NAMALWA (cell line): ENCODE data around the gene RIC3.
A peak's percentile ranks its signal among the peaks of the same experiment; 100 is the strongest.

Experiments
- DNase-seq: peaks from one replicate; pipeline ENCODE4 v3.0.0-alpha.2; 2015; ENCODE audit warnings: low spot score

Gene RIC3

DNA sequence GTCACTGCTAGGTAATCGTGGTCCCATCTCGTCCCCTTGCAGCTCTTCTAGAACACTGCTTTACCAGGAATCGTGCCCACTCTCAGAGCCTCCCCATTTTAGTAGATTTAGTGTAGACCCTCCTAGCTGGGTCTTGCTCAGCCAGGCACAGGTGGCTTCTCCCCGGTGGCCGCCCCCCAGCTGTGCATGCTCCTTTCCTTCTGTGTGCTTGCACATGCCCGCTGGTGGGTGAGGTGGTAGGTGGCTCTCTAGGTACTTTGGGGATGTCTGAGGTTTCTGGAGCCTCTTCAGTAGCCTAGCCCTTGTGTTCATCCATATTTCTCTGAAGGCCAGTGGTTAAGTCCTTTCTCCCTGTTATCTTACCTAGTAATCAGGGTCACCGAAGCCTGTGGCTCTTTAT, 82.3 kb downstream of the RIC3 start:
- DNase-seq = no peak

DNA sequence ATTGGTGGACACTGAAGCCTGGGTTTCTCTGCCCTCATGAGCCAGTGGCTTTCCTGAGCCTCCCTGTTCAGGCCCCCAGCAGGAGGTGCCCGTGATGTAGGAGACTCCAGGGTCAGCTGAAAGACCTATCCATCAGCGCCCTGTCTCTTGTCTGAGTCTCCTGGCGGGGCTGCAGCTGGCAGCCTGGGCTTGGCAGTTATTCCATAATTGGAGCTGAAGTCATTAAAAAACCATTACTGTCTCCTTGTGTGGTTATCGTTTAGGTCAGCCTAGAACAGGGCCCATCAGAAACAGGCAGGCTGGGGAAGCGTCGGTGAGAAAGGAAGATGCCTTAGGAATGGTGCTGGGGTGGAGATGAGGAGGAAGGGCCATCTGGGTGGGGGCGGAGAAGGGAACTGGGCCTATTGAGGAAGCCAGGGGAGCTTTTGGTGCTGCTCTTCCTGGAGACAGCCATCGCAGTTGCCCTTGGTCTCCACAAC, 82.8 kb downstream of the RIC3 start:
- no peak for DNase-seq

DNA sequence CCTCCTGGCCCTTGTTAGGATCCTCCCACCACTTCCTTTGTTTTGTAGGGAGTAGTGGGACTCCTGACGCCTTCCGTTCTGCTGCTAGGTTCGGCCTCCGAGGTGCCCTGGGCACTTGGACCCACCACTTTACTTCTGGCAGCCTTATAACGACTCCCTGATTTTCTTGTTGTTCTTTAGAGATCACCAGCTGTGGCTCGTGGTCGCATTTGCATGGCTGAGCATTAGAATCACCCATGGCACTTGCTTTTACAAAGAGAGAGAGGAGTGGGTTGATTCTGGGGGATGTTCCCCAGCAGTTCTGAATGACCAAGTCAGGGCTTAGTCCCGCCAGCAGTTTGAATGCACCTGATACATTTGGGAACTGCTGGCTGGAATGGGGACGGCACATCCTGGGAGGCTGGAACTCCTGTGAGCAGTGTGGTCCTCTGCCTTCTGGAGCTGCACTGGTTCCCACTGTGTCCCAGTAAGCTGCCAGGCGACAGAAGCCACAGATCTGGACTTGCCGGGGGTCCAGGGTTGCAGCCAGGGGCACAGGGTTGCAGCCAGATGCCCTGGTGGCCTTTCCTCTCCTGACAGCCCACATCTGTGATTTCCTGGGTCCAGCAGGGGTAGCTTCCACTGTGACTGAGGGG, 83.7 kb downstream of the RIC3 start:
- DNase-seq = no peak

DNA sequence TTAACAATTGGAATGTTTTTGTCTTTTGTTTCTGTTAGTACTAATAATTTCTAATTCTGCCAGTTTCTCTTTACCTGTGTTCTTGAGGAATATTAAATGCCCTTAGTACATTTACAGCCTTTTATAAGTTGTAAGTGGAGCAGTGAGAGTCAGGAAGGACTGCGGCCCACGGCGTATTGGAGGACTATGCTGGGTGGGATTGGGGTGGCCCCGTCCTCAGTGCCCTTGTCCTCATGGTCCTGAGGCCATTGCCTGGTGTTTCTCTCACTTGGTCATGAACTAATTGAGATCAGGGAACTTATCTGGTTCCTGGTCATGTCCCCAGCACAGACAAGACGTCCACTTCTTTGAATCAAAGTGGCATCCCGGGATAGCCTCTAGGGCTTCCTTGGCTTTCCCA, 84.5 kb downstream of the RIC3 start:
- DNase-seq = no peak

DNA sequence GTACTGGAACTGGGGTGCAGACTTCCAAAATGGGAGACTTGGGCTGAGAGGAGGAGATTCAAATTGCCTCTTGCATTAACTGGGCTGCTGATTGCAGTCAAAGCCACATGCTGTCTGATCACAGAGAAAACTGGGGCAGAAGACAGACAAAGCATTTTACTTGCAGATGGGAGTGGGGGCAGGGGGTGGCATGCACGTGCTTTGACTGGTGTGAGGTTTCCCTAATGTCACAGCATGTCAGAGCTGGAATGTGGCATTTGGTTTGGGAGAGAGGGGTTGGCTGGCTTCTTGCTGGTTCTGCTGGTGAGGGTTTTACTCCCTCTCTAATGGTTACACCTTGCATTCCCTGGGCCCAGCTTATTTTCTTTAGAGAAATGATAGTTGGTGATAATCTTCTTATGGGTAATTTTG, 84.9 kb downstream of the RIC3 start:
- no peak for DNase-seq

DNA sequence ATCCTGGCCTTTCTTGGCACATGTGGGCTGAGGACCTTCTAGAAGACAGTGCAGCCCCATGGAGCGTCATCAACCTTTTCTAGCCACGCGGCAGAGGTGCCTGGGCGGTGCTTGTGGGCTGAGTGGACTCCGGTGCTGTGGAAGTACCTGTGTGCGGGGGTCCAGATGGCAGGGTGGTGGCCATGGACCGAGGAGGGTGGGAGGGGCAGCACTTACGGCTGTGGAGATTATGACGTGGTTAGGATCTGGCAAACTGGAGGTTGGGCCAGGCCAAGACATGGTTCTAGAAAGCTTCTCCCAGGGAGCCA, 85.8 kb downstream of the RIC3 start:
- no peak for DNase-seq

DNA sequence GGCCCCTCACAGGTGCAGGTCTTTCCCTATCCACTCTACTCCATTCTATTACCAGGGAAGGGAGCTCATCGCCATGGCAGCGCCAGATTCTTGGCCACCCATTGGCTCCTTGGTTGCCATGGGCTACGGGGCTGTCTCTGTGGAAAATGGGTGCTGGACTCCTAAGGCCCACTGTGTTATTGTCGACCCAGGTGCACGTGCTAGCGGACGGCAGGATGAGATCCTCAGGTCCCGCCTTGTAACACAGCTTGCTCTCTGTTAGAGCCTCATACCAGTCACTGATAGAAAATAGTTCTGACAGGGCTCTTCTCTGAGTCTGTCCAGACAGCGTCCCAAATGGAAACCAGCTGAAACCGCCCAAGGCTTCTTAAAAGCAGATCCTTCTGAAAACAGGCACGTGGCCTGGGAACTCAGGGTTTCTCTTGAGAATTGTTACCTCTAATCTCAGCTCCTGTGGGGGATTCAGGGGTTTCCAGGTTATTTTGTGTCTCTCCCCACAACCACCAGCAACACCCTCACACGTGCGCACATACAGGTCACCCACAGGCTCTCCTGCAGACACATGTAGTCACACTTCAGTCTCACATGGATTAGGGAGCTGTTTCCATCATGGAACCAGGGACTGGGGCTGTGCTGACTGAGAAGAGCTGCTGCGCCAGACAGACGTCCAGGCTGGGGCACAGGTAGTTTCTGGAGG, 86.3 kb downstream of the RIC3 start:
- no peak for DNase-seq

DNA sequence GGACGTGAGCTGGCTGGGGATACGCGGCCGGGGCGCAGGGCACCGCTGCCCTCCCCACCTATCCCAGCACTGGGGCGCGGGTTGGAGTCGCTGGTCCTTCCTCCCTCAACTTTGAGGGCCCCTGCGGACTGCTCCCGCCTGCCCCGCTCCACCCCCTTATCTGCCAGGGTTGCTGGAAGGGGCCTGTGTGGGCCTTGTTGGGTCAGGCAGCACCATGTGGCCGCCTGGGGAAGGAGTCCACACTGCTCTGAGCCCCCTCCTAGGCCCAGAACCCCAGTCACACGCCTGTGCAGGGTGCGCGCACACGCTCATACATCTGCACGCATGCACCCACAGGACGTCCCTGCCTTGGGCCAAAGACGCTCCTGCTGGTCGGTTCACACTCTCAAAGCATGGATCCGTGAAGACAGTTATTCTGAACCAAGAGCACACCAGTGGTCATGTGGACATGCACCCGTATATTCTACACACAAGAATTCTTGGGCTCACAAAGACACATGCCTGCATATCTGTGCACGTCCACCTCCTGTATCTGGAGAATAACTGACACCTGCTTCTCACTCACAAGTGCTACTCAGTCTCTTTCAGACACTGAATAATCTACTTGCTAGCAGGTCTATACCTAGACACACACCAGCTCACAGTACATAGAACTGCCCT, 87.1 kb downstream of the RIC3 start:
- no peak for DNase-seq

DNA sequence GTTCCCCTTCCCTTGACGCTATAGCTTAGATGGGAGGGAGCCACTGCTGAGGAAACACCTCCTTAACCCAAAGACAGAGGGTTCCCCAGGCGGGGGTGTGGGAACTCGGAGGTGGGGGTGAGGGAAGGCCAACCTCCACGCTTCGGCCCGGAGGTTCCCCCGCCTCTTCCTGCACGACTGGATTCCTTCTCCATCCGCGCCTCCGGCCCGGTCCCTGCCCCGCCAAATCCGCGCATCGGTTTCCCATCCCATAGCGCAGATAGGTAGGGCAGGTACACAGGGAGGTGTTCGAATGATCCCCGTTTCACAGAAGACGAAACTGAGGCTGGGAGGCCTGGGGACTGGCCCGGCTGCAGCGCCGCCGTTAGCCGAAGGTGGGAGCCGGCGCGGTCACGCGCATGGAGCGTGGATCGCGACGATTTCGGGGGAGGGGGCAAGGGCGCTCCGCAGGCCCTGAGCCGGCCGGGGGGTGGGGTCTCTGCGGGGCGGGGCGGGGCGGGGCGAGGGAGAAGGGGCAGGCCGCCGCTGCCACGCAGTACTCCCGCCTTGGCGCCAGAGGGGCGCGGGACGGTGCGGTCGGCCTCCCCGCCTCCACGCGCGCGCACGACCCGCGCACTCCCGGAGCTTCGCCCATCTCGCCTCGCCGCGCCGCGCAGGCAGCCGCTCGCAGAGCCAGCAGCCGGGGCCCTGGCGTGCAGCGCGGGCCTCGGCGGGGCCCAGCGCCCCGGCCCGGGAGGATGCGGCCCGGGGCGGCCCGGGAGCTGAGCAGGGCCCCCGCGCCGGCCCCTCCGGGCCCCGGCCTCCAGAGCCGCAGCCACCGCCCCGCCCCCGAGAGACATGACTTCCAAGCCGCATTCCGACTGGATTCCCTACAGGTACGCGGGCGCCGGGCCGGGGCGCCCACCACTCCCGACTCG, 87.9 kb downstream of the RIC3 start, which contains the start of gene TUB:
Gene TUB, plus strand, starts transcription at position 538 of the 917 bp plus-strand sequence. Its CDS starts 300 bp downstream, at position 838.
- DNase-seq = no peak

DNA sequence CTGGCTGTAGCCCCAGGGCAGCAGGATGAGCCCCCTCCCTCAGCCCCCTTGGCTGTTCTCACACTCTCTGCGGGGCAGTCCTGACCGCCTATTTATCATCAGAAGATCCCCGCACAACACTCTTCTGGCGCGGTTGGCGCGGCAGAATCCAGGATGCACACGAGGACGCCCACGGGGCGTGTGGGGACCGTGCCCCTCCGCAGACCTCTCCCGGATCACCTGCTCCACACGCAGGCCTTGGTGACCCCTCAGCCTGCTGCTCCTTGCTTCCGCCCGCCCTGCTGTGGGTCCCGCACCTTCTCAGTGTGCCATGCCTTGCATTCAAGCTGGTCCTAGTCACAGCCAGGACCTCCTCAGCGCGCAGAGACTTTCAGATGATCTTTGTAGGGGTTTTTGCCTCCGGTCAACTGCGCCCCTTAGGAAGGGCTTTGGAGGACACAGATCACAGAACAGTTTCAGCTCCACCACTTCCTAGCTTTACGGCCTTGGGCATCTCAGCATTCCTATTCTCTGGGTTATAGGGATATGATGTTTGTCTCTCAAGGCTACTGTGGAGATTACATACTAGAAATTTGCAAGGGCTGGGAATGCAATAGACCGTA, 88.7 kb downstream of the RIC3 start:
- DNase-seq = no peak

DNA sequence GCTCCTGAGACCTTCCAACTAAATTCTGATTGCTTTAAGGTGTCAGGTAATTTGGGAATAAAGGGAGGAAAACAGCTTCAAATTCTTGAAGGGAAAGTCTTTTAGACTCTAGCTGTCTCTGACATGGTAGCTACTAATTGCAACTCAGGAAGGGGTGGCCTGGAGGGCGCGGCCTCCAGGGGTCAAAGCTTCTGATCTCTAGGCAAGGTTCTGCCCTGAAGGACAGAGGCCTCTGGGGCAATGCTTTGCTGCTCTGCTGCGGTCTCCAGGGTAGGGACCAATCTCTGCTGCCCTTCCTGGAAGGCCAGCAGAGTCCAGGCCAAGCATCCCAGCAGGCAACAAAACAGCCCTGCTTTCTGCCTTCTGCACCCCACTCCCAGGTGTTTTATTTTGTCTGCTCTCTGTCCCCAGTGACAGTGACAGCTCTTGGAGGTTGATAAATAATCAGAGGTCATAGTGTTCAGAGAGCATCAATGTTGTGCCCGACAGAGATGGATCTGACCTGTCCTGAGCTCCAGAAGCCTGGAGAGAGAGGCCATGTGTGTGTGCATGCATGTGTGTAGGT, 89.6 kb downstream of the RIC3 start:
- no peak for DNase-seq

DNA sequence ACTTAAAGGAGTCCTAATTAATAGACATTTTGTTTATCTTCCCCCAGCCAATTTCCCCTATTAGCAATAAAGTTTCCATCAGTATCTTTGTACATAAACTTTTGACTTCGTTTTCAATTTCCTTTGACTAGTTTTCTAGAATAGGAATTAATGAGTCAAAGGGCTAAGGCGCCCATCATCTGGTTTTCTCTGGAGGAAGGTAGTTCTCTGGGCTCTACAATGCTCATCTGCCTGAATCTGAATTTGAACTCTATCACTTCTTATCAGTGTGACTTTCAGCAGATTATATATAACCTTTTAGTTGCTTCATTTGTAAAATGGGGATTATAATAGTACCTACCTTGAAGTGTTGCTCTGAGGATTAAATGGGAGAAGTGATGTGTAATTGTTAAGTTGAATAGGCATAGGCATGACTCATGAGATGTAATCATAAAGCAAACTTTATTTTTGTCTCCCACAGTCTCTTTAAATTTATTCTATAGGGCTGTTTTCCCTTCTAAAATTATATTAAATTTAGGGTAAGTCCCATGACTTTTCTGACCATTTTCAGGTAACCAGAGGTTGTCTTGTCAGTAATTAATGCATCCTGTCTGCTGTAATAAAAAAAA, 93.6 kb downstream of the RIC3 start:
- DNase-seq = no peak

DNA sequence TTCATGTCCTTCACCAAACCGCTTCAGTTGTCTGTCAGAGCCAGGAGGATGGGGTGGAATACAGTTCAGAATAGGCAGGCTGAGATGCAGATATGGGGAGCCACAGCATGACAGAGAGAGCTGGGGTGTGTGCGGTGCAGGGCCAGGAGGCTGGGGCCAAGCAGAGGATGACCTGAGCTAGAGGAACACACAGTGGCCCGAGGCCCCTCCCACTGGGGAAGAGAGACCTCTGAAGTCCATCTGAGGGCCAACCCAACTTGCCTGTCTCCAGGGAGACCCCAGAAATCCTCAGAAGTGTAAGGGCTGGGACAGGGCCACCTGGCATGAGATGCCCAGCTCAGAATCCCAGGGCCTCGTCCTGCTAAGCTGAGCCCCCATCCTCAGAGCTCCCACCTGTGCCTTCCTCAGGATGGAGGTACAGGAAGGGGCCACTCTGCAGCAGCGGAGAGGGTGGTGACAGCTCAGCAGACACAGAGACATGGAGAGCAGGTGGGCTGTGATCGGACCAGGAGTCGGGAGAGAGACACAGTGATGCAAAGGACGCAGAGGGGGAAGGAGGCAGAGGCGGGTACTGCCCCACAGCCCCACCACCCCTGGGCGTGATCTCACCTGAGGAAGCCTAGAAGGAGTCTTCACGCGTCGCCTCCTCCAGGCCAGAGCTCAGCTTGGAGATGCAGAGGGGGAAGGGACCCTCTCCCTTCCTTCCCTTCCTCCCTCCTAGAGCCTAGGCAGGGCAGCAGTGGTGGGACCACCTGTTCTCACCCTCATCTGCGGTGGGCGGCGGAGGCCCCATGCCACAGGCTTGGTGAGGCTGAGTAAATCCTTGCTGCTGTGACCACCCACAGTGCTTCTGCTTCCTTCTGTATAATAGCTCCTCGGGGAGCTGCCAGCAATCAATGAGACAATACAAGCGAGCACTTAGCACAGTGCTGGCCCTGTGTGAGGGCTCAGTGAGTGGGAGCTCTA, 96.9 kb downstream of the RIC3 start:
- DNase-seq = no peak

DNA sequence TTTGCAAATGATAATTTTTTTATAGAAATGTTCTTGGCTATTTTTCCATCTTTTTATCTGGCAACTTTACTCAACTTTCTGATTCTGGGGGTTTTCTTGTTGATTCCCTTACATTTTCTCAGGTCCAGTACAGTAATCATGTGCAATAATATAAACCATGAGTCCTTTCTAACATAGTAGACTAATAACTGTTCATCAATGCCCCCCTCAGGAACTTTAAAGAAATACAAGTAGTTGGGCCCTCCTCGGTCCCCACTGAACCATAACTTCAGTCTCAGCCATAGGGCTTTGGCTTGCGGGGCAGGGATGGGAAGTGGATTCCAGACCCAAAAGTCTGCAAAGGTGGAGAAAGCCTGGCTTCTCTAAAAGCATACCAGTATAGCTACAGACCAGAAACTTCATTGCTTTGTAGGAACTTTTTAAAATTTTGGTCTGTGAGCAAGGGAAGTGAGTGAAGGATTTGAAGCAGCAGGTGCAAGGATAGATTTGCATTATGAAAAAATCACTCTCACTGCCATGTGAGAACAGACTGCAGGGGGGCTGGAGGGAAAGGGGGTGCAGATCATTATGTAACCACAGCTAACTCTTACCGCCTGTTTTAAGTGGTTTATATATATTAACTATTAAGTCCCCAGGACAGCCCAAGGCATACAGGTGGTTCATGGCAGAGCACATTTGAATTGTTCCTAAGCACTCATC, 98.3 kb downstream of the RIC3 start:
- peak; percentile 70 for DNase-seq

DNA sequence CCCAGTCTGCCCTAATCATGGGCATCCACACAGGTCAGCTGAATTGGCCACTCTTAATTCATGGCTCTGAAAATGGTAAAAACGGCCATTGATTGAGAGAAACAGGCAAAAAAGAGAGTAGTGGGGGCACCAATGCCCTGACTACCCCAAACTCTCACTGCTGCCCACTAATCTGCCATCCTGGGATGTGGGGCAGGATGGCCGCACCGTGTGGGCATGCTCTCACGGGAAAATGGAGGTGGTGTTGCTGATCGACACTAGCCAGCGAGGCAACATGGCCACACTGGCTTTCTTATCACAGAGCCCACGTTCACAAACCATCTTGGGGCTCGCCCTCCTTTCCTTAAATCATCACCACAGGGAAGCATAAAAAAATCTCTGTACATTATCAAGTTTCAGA, 99.1 kb downstream of the RIC3 start:
- DNase-seq = no peak

DNA sequence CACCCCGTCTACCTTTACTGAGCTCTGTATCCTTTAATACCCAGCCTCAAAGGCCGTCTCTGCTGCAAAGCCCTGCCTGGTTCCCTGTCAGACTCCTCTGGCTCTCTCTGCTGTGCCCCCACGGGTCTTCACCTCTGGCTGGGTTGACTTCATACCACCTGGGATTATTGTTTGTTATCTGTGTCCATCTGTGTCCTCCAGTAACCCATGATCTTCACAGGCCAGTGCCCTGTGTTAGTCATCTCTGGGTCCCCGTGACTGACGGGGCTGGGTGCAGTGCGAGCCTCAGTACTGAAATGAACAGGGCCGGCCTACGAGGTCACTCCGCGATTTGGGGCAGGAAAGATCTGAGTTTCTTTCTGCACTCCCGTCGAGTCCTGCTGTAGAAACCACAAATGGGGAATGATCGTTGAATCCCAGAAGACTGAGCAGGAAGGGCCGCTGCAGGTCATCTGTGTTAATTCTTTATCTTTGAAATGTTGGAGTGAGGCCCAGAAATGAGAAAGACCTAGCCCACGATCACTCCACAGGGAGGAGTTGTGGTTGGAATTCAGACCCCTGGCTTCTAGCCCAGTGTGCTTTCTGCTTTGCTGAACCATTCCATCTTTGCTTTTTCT, 100.1 kb downstream of the RIC3 start:
- no peak for DNase-seq

DNA sequence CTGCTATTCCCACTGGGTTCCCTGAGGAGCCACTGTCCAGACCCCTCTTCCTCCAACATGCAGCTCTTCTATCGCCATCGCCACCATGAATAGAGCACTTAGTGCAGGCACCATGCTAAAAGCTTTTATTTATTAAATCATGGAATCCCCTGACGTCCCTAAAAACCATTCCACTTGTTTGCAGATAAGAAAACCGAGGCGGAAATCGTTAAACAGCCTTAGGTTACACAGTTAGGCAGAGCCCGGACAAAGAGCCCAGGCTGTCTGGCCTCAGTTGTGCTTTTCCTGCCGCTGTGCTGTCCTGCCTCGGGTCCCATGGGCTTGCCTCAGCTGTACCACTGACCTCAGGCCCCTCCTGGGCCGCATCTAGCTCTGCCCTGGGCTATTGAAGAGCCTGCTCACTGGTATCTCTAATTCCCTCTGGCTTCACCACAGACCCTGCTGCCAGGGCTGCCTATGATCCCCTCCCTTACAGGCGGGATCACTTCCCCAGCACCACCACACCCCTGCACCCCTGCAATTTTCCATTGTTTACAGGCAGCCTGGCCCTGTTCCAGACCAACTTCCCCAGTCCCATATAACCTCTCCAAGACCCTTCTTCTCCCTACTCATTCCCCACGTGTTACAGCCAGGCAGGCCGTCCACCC, 100.8 kb downstream of the RIC3 start:
- DNase-seq = no peak

DNA sequence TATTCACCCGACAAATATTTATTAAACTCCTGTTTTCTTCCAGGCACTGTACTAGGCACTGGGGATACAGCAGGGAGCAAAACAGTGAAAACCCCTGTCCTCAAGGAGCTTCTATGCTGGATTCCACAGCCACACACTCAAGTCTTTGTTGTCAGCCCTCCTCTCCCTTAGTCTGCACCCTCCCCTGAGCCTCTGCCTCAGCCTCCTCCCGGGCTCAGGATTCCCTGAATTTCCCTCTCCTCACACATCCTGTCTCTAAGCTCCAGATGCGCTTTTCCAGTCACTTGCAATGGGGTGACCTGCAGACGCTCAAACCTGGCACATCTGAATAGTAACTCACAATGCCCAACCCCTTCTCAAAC, 101.3 kb downstream of the RIC3 start:
- no peak for DNase-seq
